GM12878 (cell line): ENCODE data around the gene METTL13. TPM values are rescaled to one million over a fixed set of nuclear protein-coding genes. Genes with fewer than 3 reads are reported as not detected.

Experiments
- ATAC-seq: fragments of 200-7000 bp; cut with Tn5 transposase; 3 replicates; pipeline ENCODE4 v1.9.1; 2020; ENCODE audit warnings: mild to moderate bottlenecking, moderate library complexity
- BruUV-seq: library from RNA; stranded (reverse); fragments of 400-500 nt; replicated peaks from 2 replicates; lab custom pipeline; 2021; lab: Mats Ljungman, UMichigan
- CTCF ChIA-PET: fragments of 300-600 bp; sonication (Branson Sonifier 250); formaldehyde crosslinking; extraction: SDS; loops from one replicate; lab custom pipeline; 2021; ENCODE audit warnings: inconsistent platforms; lab: Yijun Ruan, JAX
- POLR2A ChIA-PET: fragments of 350-600 bp; formaldehyde crosslinking; extraction: SDS; loops from one replicate; lab custom pipeline; 2021; ENCODE audit warnings: inconsistent platforms; lab: Charles Lee
- RAD21 ChIA-PET: fragments of 300-600 bp; sonication (Branson Sonifier 250); formaldehyde crosslinking; loops from one replicate; lab custom pipeline; 2023; ENCODE audit warnings: antibody characterized with exemption; ENCODE audit not compliant: unreplicated experiment; lab: Charles Lee
- SMC1A ChIA-PET: fragments of 300-600 bp; sonication (Branson Sonifier 250); formaldehyde crosslinking; loops from one replicate; lab custom pipeline; 2023; ENCODE audit not compliant: unreplicated experiment, uncharacterized antibody; lab: Charles Lee
- DNase-seq: peaks from one replicate; pipeline ENCODE4 v3.0.0-alpha.2; 2011; ENCODE audit warnings: low read depth, low spot score
- FAIRE-seq: peaks from 3 replicates; lab custom pipeline; 2011; peaks lifted over from hg19 to GRCh38; lab: Jason Lieb, UNC
- H2AFZ ChIP-seq: 2 replicates; pipeline ENCODE4 v1.6.0; 2011; ENCODE audit warnings: low read depth, low read length, control low read depth; ENCODE audit not compliant: control insufficient read depth
- H3K27ac ChIP-seq: 2 replicates; pipeline ENCODE4 v1.5.1; 2011; ENCODE audit warnings: control low read depth; ENCODE audit not compliant: control insufficient read depth, insufficient read depth
- H3K27me3 ChIP-seq, 2 experiments: replicated peaks in 1 of 2; 2 replicates each; pipeline versions ENCODE4 v1.6.0 to v1.6.1; 2011; ENCODE audit warnings: low read length in 1 of 2; ENCODE audit not compliant: control insufficient read depth in 2 of 2, insufficient read depth in 2 of 2
- H3K36me3 ChIP-seq, 2 experiments: 2 replicates each; pipeline ENCODE4 v1.5.1; 2011; ENCODE audit warnings: low read length in 1 of 2; ENCODE audit not compliant: control insufficient read depth in 2 of 2, insufficient read depth in 2 of 2
- H3K4me1 ChIP-seq: 2 replicates; pipeline ENCODE4 v1.6.1; 2011; ENCODE audit warnings: mild to moderate bottlenecking, low read length, moderate library complexity, mixed read lengths; ENCODE audit not compliant: control insufficient read depth, insufficient read depth
- H3K4me2 ChIP-seq: 2 replicates; pipeline ENCODE4 v1.6.0; 2011; ENCODE audit warnings: control low read depth; ENCODE audit not compliant: control insufficient read depth, insufficient read depth
- H3K4me3 ChIP-seq: fragments of 200-600 bp; sonication (generic); 2 replicates; pipeline ENCODE4 v1.5.1; 2016
- H3K79me2 ChIP-seq: 2 replicates; pipeline ENCODE4 v1.6.0; 2011; ENCODE audit warnings: low read length; ENCODE audit not compliant: control insufficient read depth, insufficient read depth
- H3K9ac ChIP-seq: 2 replicates; pipeline ENCODE4 v1.8.0; 2011; ENCODE audit warnings: low read length, control low read depth, mixed read lengths; ENCODE audit not compliant: control insufficient read depth, insufficient read depth
- H3K9me3 ChIP-seq: replicated peaks from 3 replicates; pipeline ENCODE4 v1.5.1; 2011; ENCODE audit warnings: mild to moderate bottlenecking, low read length; ENCODE audit not compliant: control insufficient read depth, insufficient read depth
- H4K20me1 ChIP-seq: 2 replicates; pipeline ENCODE4 v1.6.0; 2011; ENCODE audit not compliant: control insufficient read depth, insufficient read depth
- BMI1 ChIP-seq: fragments of 450-650 bp; IDR thresholded peaks from 2 replicates; pipeline ENCODE4 v1.6.1; 2016; ENCODE audit warnings: mild to moderate bottlenecking, moderate library complexity, borderline replicate concordance
- DPF2 ChIP-seq: fragments of 450-650 bp; IDR thresholded peaks from 2 replicates; pipeline ENCODE4 v1.6.1; 2017; ENCODE audit warnings: mild to moderate bottlenecking
- EED ChIP-seq: sonication (generic); IDR thresholded peaks from 2 replicates; pipeline ENCODE4 v1.6.1; 2016; ENCODE audit warnings: antibody characterized with exemption, low read depth
- KLF5 ChIP-seq: fragments of 450-650 bp; IDR thresholded peaks from 2 replicates; pipeline ENCODE4 v1.6.1; 2014; ENCODE audit warnings: mild to moderate bottlenecking; ENCODE audit not compliant: partially characterized antibody
- NBN ChIP-seq: fragments of 450-650 bp; IDR thresholded peaks from 2 replicates; pipeline ENCODE4 v1.6.1; 2016
- NFYA ChIP-seq: IDR thresholded peaks from 2 replicates; pipeline ENCODE4 v1.6.1; 2011; ENCODE audit warnings: low read depth, mild to moderate bottlenecking, low read length, improper control_type of control experiment, borderline replicate concordance
- SMAD5 ChIP-seq: IDR thresholded peaks from 2 replicates; pipeline ENCODE4 v1.6.1; 2016; ENCODE audit warnings: antibody characterized with exemption, low read depth
- WRNIP1 ChIP-seq: IDR thresholded peaks from 2 replicates; pipeline ENCODE4 v1.6.1; 2011; ENCODE audit warnings: low read depth, low read length, improper control_type of control experiment, borderline replicate concordance
- WGBS: methylation state at CpG from one replicate; pipeline ENCODE4 v1.1.6; 2016; ENCODE audit warnings: low lambda C conversion rate; ENCODE audit not compliant: insufficient replicate concordance, insufficient coverage; ENCODE audit errors: missing lambda C conversion rate; 5-methylcytosine and 5-hydroxymethylcytosine counted together
- in situ Hi-C: fragments of 300-500 bp; cut with MboI; formaldehyde crosslinking; loops from 9 replicates; pipeline ENCODE4 v1.14.3; 2018; ENCODE audit warnings: mixed read lengths
- intact Hi-C: fragments of 100-400 bp; cut with micrococcal nuclease; formaldehyde crosslinking; loops from one replicate; pipeline ENCODE4 v1.14.2; 2022; ENCODE audit not compliant: unreplicated experiment
- polyA plus RNA-seq, 11 experiments: library from polyadenylated mRNA; depleted of rRNA in 4 of 11; unstranded in 6 of 11; stranded (reverse) in 5 of 11; fragments of >200 nt; fragmentation: Nextera tagmentation in 4 of 11; fragmentation: Illumina TruSeq in 1 of 11; extraction: Ambion mirVana in 4 of 11; extraction: Trizol in 1 of 11; gene quantifications; 1 replicate in 1 of 11; 2 replicates in 10 of 11; pipeline versions ENCODE4 v1.2.1 to v1.2.3, GENCODE V29; 2011 to 2016; ENCODE audit warnings: inconsistent platforms in 2 of 11, missing spikeins in 2 of 11, low read depth in 1 of 11
- total RNA-seq, 4 experiments: library from RNA; depleted of rRNA in 3 of 4; stranded (reverse); fragments of >200 nt in 3 of 4; fragmentation: Illumina TruSeq in 1 of 4; extraction: Trizol in 1 of 4; gene quantifications; 2 replicates each; pipeline versions ENCODE4 v1.2.1 to v1.2.3, GENCODE V29; 2013 to 2021
- TF ChIP-seq, protein P1 (sequence below): IDR thresholded peaks from 2 replicates; pipeline ENCODE4 v1.6.1; 2012; ENCODE audit warnings: low read depth, low read length, improper control_type of control experiment
- TF ChIP-seq, protein P2 (sequence below): fragments of 450-650 bp; IDR thresholded peaks from 2 replicates; pipeline ENCODE4 v1.6.1; 2017; ENCODE audit warnings: mild to moderate bottlenecking, low read depth, inconsistent platforms; ENCODE audit not compliant: poor library complexity, severe bottlenecking
- TF ChIP-seq, protein P3 (sequence below): fragments of 450-650 bp; conservative IDR thresholded peaks from 2 replicates; pipeline ENCODE4 v1.6.1; 2017; ENCODE audit warnings: mild to moderate bottlenecking, moderate library complexity

The METTL13 gene
- total and polyA plus RNA-seq, 10 of the 15 experiments (the other 5 are each of a cell fraction or from before 2014, with no cell fraction given), result 12.2 to 47.2 (median 35.0) TPM

DNA sequence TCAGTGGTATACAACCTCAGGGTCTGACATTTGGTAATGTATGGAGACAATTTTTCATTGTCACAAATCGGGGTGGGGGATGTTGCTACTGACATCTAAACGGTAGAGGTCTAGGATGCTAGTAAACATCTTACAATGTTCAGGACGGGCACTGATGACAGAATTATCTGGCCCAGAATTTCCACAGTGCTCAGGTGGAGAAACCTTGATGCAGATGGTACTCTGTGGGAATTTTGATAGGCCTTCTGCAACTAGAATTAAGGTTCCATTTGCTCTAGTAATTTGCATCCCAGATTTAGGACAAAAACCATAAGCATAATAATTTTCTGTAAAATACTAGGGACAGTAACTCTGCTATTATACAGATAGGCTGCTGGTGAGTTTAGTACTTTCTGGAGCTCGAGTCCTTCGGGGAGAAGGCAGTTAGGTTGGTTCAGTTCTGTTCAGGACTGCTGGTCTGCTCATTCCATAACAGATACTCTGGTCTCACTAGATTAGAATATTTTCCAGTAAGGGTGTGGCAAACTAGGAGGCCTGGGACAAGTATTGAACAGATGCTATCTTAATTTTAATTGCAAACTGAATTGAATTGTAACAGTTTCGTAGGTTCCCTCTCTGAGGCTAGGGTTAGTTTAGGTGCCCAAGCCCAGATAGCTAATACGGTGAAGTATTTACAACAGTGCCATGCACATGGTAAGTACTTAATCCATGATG lies 11.4 kb downstream of the METTL13 start (continued):
- TF ChIP-seq, protein P1, sequence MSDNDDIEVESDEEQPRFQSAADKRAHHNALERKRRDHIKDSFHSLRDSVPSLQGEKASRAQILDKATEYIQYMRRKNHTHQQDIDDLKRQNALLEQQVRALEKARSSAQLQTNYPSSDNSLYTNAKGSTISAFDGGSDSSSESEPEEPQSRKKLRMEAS, result no peak
- TF ChIP-seq, protein P2, sequence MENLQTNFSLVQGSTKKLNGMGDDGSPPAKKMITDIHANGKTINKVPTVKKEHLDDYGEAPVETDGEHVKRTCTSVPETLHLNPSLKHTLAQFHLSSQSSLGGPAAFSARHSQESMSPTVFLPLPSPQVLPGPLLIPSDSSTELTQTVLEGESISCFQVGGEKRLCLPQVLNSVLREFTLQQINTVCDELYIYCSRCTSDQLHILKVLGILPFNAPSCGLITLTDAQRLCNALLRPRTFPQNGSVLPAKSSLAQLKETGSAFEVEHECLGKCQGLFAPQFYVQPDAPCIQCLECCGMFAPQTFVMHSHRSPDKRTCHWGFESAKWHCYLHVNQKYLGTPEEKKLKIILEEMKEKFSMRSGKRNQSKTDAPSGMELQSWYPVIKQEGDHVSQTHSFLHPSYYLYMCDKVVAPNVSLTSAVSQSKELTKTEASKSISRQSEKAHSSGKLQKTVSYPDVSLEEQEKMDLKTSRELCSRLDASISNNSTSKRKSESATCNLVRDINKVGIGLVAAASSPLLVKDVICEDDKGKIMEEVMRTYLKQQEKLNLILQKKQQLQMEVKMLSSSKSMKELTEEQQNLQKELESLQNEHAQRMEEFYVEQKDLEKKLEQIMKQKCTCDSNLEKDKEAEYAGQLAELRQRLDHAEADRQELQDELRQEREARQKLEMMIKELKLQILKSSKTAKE, result no peak
- TF ChIP-seq BMI1 (no peak), KLF5 (no peak), DPF2 (no peak)

DNA sequence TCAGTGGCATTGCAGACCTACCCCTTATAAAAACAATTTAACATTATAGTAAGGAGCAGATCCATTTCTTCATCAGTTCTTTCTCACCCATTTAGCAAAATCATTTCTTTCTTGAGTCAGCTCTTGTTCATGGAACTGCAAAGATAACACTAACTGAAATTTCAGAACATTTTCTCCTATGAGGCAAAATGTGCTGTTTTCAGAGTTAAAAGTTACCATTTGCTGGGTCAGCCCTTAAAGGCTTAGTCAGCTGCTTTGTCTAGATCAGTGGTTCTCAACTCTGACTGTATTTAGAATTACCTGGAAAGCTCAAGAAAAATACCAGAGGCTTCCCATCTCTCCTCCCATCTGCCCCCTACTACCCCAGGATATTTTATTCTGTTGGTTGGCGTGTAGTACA lies 12.2 kb downstream of the METTL13 start:
- DNase-seq, result no peak
- no peak for FAIRE-seq
- 94% methylated on average over 1 of the region's 1 CpG for WGBS
- ChIA-PET CTCF (interaction anchor here (1.5 kb wide), 1 partner anchor 8 kb away, joined by 3 read pairs; no protein-coding TSS in a partner anchor), SMC1A (no interaction called here), RAD21 (no interaction called here), POLR2A (no interaction called here)
- no peaks in the 10 kb centered on the region for H3K4me1 ChIP-seq
- H3K9me3 ChIP-seq, result no peaks in the 10 kb centered on the region
- in situ Hi-C loops, result loop anchor here (25.0 kb wide), 1 partner anchor 644 kb away; the partner anchor contains the start of gene PIGC
- H3K4me3 ChIP-seq, result no peak overlapping the region
- H3K36me3 ChIP-seq, result peaks cover 20 to 52% of the 10 kb centered on the region in 2 experiments
- no peaks in the 10 kb centered on the region for H3K27me3 ChIP-seq
- intact Hi-C loops, result no loop called here
- no peaks in the 10 kb centered on the region for H4K20me1 ChIP-seq
- H3K4me2 ChIP-seq, result no peak overlapping the region
- H3K27ac ChIP-seq, result no peak overlapping the region
- TF ChIP-seq, protein P3, sequence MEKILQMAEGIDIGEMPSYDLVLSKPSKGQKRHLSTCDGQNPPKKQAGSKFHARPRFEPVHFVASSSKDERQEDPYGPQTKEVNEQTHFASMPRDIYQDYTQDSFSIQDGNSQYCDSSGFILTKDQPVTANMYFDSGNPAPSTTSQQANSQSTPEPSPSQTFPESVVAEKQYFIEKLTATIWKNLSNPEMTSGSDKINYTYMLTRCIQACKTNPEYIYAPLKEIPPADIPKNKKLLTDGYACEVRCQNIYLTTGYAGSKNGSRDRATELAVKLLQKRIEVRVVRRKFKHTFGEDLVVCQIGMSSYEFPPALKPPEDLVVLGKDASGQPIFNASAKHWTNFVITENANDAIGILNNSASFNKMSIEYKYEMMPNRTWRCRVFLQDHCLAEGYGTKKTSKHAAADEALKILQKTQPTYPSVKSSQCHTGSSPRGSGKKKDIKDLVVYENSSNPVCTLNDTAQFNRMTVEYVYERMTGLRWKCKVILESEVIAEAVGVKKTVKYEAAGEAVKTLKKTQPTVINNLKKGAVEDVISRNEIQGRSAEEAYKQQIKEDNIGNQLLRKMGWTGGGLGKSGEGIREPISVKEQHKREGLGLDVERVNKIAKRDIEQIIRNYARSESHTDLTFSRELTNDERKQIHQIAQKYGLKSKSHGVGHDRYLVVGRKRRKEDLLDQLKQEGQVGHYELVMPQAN, result no peak
- TF ChIP-seq NFYA, result no peak
- no peak for TF ChIP-seq EED
- no peak for TF ChIP-seq WRNIP1
- TF ChIP-seq NBN, result no peak
- no peak for TF ChIP-seq SMAD5
- BruUV-seq, result no TSS peak
- H3K79me2 ChIP-seq, result no peaks in the 10 kb centered on the region
- no peak overlapping the region for H2AFZ ChIP-seq
- ATAC-seq, result no peak
- H3K9ac ChIP-seq, result no peak overlapping the region
